Activated CD4-positive, alpha-beta T cell treated with anti-CD3 and anti-CD28 coated beads, Interleukin-2, amount 50 U/mL, for 4 hours (primary cell): ENCODE measurements around the gene ZNF653.
"Not testable (repeated sequence)": the region's sequence is repeated elsewhere in the genome, so short reads cannot be mapped to it uniquely, and the experiment has no call there.

Experiments used
- DNase-seq, 2 experiments: peaks; one replicate each; pipeline ENCODE4 v3.0.0-alpha.2; 2020

Gene ZNF653

DNA sequence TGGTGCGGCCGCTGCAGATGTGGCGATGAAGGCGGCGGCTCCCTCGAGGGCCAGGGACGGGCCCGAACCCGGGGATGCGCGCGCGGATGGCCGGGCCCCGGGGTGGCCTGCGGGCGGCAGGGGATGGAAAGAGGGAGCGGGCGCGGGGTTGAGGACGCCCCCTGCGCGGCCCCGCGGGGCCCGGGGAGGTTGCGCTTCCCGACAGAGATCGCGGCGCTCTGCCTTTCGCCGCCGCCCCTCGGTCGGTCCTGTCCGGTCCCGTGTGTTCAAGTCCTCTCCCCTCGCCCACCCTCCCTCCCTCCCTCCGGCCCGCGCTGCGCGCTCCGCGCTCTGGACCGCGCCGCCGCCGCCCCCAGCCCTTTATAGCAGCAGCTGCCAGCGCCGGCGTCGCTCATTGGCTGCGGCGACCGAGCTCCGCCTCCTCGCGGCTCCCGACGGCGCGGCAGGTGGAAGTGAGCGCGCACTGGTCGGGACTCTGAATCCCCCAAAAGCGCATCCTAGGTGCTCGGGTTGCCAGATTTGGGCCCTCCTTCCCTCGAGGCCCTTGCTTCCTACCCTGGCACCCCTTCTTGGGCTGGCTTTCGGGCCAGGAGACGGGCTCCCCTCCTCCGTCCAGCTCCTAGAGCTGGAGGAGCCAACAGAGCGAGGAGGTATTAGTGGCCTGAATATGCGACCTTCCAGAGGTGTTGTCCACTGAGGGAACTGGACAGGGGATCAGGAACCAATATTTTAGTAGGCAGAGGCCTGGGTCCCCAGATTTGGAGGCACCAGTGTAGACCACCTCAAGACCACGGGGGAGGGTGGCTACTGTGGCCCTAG, 24.7 kb downstream of the ZNF653 start, which contains the start of gene ELAVL3:
Gene ELAVL3 (minus strand): TSS at position 332 of the 819 bp plus-strand sequence. CDS start 438 bp downstream, outside the sequence.
- no peak for DNase-seq

DNA sequence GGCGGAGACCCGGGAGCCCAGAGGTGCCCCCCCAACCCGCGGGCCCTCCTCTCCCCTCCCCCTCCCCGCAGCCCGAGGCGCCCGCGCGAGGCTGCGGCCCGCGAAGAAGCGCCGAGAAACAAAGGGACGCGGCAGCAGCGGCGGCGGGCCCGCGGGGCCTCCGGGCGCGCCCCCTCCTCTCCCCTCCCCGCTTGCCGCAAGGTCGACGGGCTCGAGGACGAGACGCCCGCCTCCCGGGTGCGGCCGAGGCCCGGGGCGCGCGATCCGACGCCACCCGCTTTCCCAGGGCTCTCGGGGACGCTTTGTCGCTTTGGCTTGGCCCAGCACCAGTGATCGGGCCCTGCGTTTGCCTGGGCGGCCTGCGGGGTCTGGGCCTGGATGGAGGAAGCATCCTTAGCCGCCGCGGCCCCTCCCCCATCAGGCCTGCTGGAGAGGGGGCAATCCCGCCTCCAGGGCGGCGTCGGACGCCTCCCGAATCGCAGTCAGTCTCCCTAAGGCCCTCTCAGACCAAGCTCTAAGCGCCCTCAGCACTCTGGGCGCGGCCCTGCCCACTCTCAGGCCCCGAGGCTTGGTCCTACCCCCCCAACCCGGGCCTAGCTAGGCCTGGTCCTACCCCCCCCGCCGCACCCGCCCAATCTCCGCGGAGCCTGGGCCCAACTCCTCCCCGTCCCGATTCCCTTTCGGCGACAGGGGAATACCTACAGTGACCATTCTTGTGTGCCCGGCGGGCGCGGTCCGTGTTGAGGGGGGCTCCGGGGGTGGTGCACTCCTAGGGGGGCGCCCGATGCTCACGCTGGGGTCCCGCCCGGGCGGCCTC, 25.5 kb downstream of the ZNF653 start:
- DNase-seq, result no peak

DNA sequence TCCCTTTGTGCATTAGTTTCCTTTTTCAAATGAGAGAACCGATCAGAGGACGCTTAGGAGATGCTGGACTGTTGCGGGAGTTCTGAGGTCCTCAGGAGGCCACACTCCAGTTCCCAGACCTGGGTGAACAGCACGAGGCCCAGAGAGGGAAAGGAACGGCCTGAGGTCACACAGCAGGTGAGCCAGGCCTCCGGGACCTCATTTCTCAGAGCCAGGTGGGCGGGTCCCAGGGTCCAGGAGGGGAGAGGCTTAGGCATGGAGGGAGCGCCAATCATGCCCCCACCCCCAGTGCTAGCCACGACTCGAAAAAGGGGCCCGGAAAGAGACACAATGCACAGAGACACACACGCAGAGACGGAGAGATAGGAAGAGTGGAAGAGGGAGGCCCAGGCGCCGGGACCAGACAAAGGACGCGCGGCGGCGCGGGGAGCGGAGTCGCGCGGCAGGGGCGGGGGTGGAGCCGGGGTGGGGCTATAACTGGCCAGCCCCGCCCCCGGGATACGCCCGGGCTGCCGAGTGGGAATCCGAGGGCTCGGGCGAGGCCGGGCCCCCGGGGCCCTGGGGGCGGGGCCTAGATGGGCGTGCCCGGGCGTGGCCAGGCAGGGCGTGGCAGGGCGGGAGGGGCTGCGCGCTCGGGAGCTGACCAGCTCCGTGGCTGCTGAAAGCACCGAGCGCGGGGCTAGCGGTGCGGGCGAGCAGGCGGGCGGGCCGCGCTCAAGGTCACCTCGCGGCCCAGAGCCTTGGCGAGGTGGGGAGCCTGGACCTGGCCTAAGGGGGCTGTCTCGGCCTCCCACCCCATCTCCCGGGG, 26.3 kb downstream of the ZNF653 start:
- no peak for DNase-seq

DNA sequence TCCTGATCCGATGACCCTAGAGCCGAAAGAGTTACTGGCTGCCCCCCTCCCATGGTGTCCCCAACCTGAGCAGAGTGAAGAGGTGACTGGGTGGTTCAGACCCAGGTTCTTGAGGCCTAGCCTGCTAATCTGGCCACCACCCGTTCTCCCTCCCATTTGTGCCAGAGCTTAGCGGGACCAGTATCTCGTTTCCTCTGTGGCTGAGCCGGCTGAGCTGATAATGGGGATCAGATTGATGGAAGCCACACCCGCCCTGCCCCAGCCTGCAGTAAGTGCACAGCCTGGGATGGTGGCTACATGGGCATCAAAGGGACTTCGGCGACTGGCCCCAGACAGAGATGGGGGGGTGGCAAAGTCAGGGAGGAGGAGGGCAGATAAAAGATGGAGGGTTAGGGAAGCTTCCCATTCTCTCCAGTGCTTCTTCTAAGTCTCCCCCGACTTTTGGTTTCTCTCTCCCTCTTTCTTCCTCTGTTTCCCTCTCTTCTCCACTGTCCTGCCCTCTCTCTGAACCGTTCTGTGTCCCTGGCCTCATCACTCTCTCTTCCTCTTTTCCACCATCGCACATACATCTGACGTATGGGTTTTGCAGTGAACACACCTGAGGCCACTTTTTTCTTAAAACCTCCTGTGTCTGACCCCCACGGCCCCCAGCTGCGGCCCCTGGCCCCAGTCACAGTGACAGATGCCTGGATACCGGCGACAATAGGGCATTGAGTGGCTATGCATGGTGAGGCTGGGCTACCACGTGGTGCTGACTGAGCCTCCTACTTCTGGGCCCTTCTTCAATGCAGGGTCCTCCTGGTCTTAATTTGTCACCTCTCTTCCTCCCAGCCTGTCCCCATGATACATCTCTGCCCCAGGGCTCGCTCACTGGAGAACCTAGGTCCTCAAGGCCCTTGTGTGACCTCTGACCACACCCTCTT, 27.2 kb downstream of the ZNF653 start:
- DNase-seq, result no peak

DNA sequence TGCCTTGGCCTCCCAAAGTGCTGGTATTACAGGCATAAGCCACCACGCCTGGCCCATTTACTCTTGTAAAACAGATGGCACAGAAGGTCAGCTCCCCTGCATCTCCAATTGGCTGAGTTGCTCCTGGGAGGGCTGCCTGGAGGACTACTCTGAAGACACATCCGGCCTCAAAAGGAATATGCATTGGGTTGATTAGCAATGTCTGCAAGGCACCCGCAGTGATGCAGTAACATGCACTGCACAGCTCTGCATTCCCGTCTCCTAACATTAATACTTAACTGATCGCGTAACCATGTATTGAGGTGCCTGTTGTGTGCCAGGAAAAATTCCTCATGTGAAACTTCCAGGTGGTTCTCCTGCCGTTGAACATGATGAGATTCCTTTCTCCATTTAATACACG, 29.8 kb downstream of the ZNF653 start:
- DNase-seq, result no peak

DNA sequence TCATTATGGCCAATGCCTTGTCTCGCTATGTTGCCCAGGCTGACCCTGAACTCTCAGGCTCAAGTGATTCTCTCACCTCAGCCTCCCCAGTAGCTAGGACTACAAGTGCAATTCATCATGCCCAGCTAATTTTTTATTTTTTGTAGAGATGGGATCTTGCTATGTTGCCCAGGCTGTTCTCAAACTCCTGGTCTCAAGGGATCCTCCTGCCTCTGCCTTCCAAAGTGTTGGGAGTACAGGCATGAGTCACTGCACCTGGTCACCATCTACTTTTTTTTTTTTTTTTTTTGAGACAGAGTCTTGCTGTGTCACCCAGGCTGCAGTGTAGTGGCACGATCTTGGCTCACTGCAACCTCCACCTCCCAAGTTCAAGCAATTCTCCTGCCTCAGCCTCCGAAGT, 30.3 kb downstream of the ZNF653 start:
- not testable (repeated sequence) for DNase-seq

DNA sequence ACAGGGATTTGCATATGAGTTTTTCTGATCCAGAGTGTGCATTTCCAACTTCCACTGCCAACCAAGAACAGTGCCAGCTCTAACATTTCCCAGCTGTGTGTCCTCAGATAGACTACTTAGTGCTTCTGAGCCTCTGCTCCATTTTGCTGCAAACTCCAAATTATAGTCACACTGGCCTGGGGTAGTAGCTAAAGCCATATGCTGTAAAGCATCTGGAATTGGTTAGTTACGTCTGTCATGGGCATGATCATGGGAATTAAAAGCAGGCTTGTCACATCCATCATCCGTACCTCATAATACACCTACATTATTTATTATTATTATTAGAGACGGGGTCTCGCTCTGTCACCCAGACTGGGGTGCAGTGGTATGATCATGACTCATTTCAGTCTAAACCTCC, 31.9 kb downstream of the ZNF653 start:
- no peak for DNase-seq

DNA sequence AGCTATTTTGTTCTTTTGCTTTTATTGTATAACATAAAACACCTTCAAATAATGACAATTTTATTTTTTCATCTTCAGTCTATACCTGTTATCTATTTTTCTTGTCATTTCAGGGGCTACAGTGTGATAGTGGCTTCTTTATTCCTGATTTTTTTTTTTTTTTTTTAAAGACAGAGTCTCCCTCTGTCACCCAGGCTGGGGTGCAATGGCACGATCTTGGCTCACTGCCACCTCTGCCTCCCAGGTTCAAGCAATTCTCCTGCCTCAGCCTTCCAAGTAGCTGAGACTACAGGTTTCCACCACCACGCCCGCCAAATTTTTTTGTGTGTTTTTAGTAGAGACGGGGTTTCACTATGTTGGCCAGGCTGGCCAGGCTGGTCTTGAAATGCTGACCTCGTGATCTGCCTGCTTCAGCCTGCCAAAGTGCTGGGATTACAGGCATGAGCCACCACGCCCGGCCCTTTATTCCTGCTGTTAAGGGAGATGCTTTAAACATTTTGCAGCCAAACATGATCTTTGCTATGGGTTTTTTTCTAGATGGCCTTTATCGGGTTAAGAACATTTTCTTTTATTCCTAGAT, 37.3 kb downstream of the ZNF653 start:
- not testable (repeated sequence) for DNase-seq

DNA sequence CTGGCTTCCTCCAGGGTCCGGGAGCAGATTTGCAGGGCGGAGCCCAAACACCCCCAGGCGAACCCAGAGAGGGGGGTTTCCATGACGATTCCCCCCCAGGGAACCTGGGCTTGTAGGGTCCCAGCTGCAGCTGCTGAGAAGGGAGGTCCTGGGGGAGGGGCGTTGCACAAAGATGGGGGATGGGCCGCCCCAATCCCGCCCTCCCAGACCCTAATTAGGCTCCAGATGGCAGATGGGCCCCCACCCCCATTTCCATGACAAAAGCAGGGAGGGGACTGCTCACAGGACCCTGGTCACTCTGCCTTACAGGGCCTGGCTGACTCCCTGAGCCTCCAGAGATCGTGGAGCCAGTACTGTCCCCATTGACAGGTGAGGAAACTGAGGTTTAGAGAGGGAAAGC, 40.0 kb downstream of the ZNF653 start:
- no peak for DNase-seq

DNA sequence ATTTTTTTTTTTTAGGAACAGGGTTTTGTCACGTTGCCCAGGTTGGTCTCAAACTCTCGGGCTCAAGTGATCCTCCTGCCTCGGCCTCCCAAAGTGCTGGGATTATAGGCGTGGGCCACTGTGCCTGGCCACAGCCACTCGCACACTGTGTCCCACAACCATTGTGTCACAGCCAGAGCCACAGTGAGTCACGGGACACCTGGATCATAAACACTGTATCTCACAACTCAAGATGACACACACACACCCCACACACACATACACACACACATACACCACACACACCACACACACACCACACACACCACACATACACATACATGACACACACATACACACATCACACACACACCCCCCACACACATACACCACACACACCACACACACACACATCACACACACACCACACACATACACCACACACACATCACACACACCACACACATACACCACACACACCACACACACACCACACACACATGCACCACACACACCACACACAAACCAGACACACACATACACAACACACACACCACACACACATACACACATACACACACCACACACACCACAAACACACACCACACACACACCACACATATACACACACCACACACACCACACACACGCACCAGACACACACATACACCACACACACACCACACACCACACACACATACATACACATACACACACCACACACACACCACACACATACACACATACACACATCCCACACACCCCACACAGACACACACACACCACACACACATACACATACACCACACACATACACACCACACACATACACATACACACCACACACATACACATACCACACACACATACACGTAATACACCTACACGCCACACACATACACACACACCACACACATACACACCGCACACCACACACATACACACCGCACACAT, 41.0 kb downstream of the ZNF653 start:
- no peak for DNase-seq

DNA sequence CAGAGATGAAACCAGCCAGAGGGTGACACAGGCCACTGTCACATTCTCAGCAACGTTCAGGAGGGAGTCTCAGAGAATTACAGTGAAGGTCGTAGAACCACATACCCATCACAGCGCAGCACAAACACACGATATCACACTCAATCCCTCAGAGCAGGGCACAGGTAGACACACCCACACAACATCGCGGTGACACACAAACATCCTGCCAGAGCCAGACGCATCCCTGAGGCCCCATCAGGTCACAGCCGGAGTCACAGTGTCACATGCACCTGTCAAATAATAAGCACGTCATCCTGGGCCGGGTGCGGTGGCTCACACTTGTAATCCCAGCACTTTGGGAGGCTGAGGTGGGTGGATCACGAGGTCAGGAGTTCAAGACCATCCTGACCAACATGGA, 42.2 kb downstream of the ZNF653 start:
- DNase-seq, result no peak

DNA sequence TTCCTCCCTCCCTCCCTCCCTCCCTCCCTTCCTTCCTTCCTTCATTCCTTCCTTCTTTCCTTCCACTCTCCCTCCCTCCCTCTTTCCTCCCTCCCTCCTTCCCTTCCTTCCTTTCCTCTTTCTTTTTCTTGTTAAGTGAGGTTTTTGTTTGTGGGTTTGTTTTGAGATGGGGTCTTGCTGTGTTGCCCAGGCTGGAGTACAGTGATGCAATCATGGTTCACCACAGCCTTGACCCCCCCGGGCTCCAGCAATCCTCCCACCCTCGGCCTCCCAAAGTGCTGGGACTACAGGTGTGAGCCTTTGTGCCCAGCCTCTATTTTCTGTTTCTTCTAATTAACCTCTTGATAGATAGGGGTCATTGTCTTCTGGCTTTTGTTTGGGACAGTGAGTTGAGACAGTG, 44.2 kb downstream of the ZNF653 start:
- no peak for DNase-seq

DNA sequence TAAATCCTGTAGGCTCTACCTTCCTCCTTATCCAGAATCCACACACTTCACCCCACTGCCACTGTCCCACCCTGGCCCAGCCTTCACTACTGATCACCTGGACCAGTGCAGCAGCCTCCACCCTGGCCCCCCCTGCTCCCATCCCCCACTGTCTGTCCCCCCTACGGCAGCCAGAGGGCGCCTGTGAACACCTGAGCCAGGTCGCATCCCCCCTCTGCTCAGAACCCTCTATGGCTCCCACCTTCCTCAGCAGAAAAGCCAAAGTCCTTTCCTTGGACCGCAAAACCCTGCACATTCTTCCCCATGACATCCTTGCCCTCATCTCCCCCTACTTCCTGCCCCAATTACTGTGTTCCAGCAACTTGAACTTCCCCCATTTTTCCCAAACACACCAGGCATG, 45.4 kb downstream of the ZNF653 start:
- no peak for DNase-seq

DNA sequence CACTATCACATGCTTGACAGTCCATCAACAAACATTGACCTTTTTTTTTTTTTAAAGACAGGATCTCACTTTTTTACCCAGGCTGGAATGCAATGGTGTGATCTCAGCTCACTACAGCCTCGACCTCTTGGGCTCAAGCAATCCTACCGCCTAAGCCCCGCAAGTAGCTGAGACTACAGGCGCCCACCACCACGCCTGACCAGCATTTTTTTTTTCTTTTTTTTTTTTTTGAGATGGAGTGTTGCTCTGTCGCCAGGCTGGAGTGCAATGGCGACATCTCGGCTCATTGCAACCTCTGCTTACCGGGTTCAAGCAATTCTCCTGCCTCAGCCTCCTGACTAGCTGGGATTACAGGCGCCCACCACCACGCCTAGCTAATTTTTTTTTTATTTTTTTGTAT, 46.7 kb downstream of the ZNF653 start:
- not testable (repeated sequence) for DNase-seq

DNA sequence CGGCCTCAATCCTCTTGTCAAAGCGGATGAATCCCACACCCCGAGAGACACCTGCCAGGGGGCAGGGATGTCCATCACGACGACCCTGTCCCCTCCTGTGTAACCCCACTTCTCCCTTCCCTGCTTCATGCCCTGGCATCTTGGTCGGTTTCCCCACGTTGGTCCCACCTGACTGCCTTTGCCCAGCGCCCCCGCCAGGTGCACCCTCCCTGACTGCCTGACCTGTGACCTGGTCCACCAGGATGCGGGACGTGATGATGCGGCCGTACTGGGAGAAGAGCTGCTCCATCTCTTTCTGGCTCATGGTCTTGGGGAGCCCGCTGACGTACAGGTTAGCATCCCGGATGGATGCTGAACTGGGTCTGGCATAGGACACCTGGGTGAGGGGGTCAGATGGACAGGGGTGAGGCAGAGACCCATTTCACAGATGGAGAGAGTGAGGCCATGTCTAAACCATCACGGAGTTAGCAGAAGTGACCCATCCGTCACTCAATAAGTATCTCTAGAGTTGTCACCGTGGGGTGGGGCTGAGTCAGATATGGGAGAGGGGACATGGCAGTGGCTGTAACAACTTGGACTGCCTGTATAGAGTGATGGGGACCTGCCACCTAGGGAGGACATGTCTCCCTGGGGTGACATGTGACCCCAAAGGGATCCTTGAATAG, 47.3 kb downstream of the ZNF653 start:
- DNase-seq, result no peak

DNA sequence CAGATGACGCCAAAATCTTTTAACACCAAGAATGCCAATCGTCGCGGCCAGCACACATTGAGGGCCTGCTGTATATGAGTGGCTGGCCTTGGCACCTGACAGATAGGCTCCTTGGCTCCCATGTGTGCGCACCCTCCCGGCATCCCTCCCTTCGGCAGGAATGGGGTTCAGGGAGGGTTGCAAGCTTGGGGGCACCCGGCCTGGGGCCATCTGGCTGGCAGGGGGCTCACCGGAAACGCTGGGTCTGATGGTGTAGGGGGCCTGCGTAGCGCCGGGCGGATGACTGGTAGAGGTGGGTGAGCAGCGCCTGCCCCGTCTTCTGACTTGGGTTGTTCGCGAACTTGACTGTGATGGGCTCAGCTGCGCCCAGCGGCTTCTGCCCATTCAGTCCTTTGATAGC, 47.8 kb downstream of the ZNF653 start:
- no peak for DNase-seq

DNA sequence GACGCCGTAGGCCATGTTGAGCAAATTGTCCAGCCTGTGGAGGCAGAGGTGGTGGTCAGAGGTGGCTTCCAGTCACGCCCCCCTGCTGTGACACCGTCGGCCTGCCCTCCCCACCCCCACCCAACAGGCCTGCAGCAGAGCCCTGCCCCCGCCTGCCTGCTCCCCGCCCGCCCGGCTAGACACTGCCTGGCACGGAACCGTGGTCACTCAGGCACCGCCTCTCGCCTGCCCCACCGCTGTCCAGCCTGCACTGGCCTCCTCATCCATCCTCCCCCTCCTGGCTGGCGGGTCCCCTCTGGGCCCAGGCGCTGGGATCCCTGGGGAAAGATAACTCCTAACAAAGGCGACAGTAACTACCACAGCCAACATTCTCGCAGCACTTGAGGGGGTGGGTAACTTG, 48.5 kb downstream of the ZNF653 start:
- no peak for DNase-seq

DNA sequence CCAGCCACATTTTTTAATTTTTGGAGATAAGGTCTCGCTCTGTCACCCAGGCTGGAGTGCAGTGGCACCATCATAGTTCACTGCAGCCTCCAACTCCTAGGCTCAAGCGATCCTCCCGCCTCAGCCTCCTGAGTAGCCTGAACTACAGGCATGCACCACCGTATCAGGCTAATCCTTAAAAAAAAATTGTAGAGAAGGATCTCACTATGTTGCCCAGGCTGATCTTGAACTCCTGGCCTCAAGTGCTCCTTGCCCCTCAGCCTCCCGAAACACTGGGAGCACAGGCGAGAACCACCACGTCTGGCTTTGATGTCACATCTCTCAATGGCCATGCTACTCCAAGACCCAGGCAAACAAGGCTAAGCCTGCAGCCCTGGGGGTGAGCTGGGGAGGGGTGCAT, 49.0 kb downstream of the ZNF653 start:
- no peak for DNase-seq

DNA sequence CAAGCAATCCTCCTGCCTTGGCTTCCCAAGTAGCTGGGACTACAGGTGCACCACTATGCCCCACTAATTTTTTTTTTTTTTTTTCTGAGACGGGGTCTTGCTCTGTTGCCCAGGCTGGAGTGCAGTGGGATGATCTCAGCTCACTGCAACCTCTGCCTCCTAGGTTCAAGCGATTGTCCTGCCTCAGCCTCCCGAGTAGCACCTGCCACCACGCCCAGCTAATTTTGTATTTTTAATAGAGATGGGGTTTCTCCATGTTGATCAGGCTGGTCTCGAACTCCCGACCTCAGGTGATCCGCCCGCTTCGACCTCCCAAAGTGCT, 50.4 kb downstream of the ZNF653 start:
- not testable (repeated sequence) for DNase-seq
